Ovary (tissue), 9 donors: ENCODE results near the gene PNPO. TPM values are rescaled to one million over a fixed set of nuclear protein-coding genes. Genes with fewer than 3 reads are reported as not detected.

Source experiments
- DNase-seq, 5 donors: peaks; one replicate each; pipeline ENCODE4 v3.0.0-alpha.2; 2019 to 2020
- H3K27ac ChIP-seq, 2 donors: fragments of 200-600 bp; one replicate each; pipeline versions ENCODE4 v1.5.1 to v1.8.0; 2019 to 2022
- H3K27me3 ChIP-seq: fragments of 200-600 bp; one replicate; pipeline ENCODE4 v1.8.0; 2022
- H3K36me3 ChIP-seq: fragments of 200-600 bp; sonication (generic); one replicate; pipeline ENCODE4 v1.5.1; 2019
- H3K4me1 ChIP-seq: one replicate; pipeline ENCODE4 v1.8.1; 2013; ENCODE audit warnings: mild to moderate bottlenecking, moderate library complexity; ENCODE audit not compliant: insufficient read depth
- H3K4me3 ChIP-seq: fragments of 200-600 bp; sonication (generic); one replicate; pipeline ENCODE4 v1.5.1; 2017
- H3K9me3 ChIP-seq, 2 donors: fragments of 200-600 bp in 1 of 2; sonication (generic) in 1 of 2; one replicate each; pipeline versions ENCODE4 v1.5.1 to v1.8.1; 2013 to 2019; ENCODE audit warnings: mild to moderate bottlenecking in 1 of 2, moderate library complexity in 1 of 2
- EP300 ChIP-seq: sonication (generic); formaldehyde crosslinking; IDR thresholded peaks from one replicate; pipeline ENCODE4 v1.6.1; 2017; ENCODE audit warnings: antibody characterized with exemption
- POLR2A ChIP-seq: fragments of 450-650 bp; IDR thresholded peaks from one replicate; pipeline ENCODE4 v1.6.1; 2017; ENCODE audit warnings: antibody characterized with exemption, mild to moderate bottlenecking, moderate library complexity
- WGBS, 3 donors: extraction: QIAGEN DNeasy Blood & Tissue Kit in 1 of 3; methylation state at CpG; one replicate each; pipeline versions ENCODE4 v1.1.5 to v1.1.7; 2013 to 2017; 5-methylcytosine and 5-hydroxymethylcytosine counted together
- intact Hi-C, 4 donors: fragments of 100-400 bp; cut with DNase I; formaldehyde crosslinking; loops; one replicate each; pipeline versions ENCODE4 v1.11.0 to v1.15.1; 2022 to 2023
- polyA plus RNA-seq, 2 donors: library from polyadenylated mRNA; stranded (reverse); fragments of 200-250 nt in 1 of 2; fragments of 350-450 nt in 1 of 2; fragmentation: Illumina TruSeq in 1 of 2; extraction: RNeasy Lipid Tissue Mini Kit (QIAGEN cat#74804) in 1 of 2; gene quantifications; one replicate each; pipeline ENCODE4 v1.2.3, GENCODE V29; 2013 to 2014
- total RNA-seq, 7 donors: library from RNA; depleted of rRNA in 2 of 7; stranded (reverse); fragments of >200 nt in 2 of 7; fragmentation: NEBNext Ultra II Directional in 3 of 7; extraction: Animal tissue kit (Norgen Biotek cat#: 25700) in 3 of 7; gene quantifications; one replicate each; pipeline versions ENCODE4 v1.1.0 to v1.2.4, GENCODE V29; 2016 to 2023
- TF ChIP-seq, protein P1 (sequence below), 3 donors: fragments of 450-650 bp in 2 of 3; fragments of 200-600 bp in 1 of 3; IDR thresholded peaks; one replicate each; pipeline versions ENCODE4 v1.5.1 to v1.8.0; 2016 to 2022; ENCODE audit warnings: antibody characterized with exemption in 3 of 3, mild to moderate bottlenecking in 1 of 3
- donor health status: DM: no; HTN: no; CAD: no; lungs with moderate emphysema.
- donor health status: DM: no; HTN: no; CAD: no.
- donor health status: Bipolar disorder and iron deficiency.
- donor health status: DM: yes; HTN: yes; CAD: no.
- donor health status: DM: no; HTN: no; CAD: no.
- donor health status: DM: yes; HTN: yes; CAD: no.

Gene PNPO
- total and polyA plus RNA-seq, 9 donors, result 6.1 to 32.4 (median 21.8) TPM

DNA sequence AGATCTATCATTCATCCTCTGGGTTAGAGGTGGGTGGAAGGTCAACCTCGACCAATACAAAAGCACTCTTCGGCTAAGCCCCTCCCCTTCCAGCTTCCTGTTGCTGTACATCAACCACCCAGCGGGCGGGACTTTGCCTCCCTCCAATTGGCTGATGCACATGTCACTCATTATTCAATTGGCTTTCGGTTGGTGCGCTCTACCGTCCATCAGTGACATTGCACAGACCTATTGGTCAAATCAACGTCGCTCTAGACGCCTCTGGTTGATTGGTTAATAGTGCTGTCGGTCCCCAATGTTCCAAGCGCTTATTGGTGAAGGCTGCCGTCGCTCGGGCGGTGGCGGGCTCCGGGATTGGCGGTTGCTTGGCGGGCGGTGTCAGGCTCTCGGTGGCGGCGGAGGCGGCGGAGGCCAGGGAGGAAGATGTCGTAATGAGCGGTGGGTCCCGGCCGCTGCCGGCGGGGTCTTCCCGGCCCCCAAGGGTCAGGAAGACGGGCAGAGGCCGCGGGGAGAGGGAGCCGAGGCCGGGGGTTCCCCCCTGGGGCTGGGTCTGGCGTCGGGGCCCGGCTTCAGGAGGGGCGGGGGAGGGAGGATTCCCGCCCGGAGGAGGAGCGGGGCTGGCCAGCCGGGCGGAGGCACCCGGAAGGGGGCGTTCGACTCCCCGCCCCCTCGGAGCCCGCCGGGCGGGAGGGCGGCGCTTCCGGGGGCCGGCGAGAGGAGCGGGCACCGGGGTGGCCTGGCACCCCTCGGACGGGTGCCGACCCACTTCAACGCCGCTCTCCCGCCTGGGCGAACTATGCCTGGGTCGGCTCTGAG, 45.3 kb upstream of the PNPO start, which contains the start of gene SP2:
SP2 (plus strand) TSS at position 381 of the 816 bp plus-strand sequence; CDS start at position 432, 51 bp downstream.
- WGBS, 3 donors, result 0 to 1% (median 1%) methylated on average over 44 to 70 of the region's 70 CpGs
- intact Hi-C loops, result loop anchor here in 1 of 4 donors (5.0 to 10.0 kb wide), 2 partner anchors 49 to 76 kb away; partner anchors contain the start of genes CDK5RAP3 and PNPO

GRCh38 chr17:47896672-47897490, 44.5 kb upstream of the PNPO start:
- Histone ChIP-seq H3K27ac (peak overlapping the region; percentile 99 to 100), H3K36me3 (no peaks in the 10 kb centered on the region), H3K4me1 (peaks cover 3% of the 10 kb centered on the region), H3K27me3 (no peaks in the 10 kb centered on the region), H3K9me3 (no peaks in the 10 kb centered on the region), H3K4me3 (peak overlapping the region; percentile 68)
- DNase-seq, result no peak
- TF ChIP-seq, protein P1, sequence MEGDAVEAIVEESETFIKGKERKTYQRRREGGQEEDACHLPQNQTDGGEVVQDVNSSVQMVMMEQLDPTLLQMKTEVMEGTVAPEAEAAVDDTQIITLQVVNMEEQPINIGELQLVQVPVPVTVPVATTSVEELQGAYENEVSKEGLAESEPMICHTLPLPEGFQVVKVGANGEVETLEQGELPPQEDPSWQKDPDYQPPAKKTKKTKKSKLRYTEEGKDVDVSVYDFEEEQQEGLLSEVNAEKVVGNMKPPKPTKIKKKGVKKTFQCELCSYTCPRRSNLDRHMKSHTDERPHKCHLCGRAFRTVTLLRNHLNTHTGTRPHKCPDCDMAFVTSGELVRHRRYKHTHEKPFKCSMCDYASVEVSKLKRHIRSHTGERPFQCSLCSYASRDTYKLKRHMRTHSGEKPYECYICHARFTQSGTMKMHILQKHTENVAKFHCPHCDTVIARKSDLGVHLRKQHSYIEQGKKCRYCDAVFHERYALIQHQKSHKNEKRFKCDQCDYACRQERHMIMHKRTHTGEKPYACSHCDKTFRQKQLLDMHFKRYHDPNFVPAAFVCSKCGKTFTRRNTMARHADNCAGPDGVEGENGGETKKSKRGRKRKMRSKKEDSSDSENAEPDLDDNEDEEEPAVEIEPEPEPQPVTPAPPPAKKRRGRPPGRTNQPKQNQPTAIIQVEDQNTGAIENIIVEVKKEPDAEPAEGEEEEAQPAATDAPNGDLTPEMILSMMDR (IDR thresholded peaks at IDR 0.05), result no peak
- TF ChIP-seq POLR2A, result no peak
- no peak for TF ChIP-seq EP300
- 1 to 3% (median 1%) methylated on average over 21 to 22 of the region's 22 CpGs for WGBS, 3 donors
- intact Hi-C loops, result loop anchor here in 1 of 4 donors (5.0 to 10.0 kb wide), 2 partner anchors 48 to 75 kb away; partner anchors contain the start of genes CDK5RAP3 and PNPO

More for the DNA sequence above, 45.3 kb upstream of the PNPO start, which contains the start of gene SP2:
- peak; percentile 98 to 100 (median 99) for DNase-seq
- TF ChIP-seq POLR2A, result peak; percentile 74
- TF ChIP-seq EP300, result no peak
- TF ChIP-seq, protein P1 (IDR thresholded peaks at IDR 0.05), result peak in 2 of 3 donors; percentile 27 to 39
- H3K9me3 ChIP-seq, result no peaks in the 10 kb centered on the region
- H3K27me3 ChIP-seq, result no peaks in the 10 kb centered on the region
- H3K36me3 ChIP-seq, result no peaks in the 10 kb centered on the region
- peak within 1 kb of the TSS; percentile 99 to 100 for H3K27ac ChIP-seq
- peaks cover 3% of the 10 kb centered on the region for H3K4me1 ChIP-seq
- H3K4me3 ChIP-seq, result peak within 1 kb of the TSS; percentile 89

- Histone ChIP-seq H3K27ac (no peak overlapping the region), H3K9me3 (no peaks in the 10 kb centered on the region), H3K4me3 (no peak overlapping the region), H3K36me3 (no peaks in the 10 kb centered on the region), H3K4me1 (peaks cover 3% of the 10 kb centered on the region), H3K27me3 (no peaks in the 10 kb centered on the region)
- TF ChIP-seq, protein P1 (IDR thresholded peaks at IDR 0.05), result no peak
- TF ChIP-seq POLR2A, result no peak
- no peak for TF ChIP-seq EP300
- 81 to 86% (median 82%) methylated on average over 5 of the region's 5 CpGs for whole genome bisulfite sequencing, 3 donors
- DNase-seq, result no peak
- intact Hi-C loops, result loop anchor here in 1 of 4 donors (5.0 to 10.0 kb wide), 2 partner anchors 47 to 75 kb away; partner anchors contain the start of genes CDK5RAP3 and PNPO
These were observed 43.8 kb upstream of the PNPO start for GRCh38 chr17:47897561-47897960.

- H3K36me3 ChIP-seq, result no peaks in the 10 kb centered on the region
- H3K4me1 ChIP-seq, result peaks cover 3% of the 10 kb centered on the region
- H3K27me3 ChIP-seq, result no peaks in the 10 kb centered on the region
- H3K9me3 ChIP-seq, result no peaks in the 10 kb centered on the region
- H3K27ac ChIP-seq, result no peak overlapping the region
- DNase-seq, result no peak
- intact Hi-C loops, result loop anchor here in 1 of 4 donors (5.0 to 10.0 kb wide), 2 partner anchors 47 to 74 kb away; partner anchors contain the start of genes CDK5RAP3 and PNPO
- no peak overlapping the region for H3K4me3 ChIP-seq
- TF ChIP-seq, protein P1 (IDR thresholded peaks at IDR 0.05), result no peak
- no peak for TF ChIP-seq EP300
- TF ChIP-seq POLR2A, result no peak
These were observed 43.1 kb upstream of the PNPO start for GRCh38 chr17:47898241-47898640.
